T-helper 1 cell treated with Interleukin-12 subunit alpha and Interleukin-12 subunit beta and Interleukin-4 antibody, amounts not matched to agents 30 μg/mL and 1 μg/mL, for 36 hours (primary cell): ENCODE measurements around the gene FN1.
"Not testable (repeated sequence)": the region's sequence is repeated elsewhere in the genome, so short reads cannot be mapped to it uniquely, and the experiment has no call there.

Experiments
- H3K27ac Mint-ChIP-seq: one replicate; pipeline ENCODE4 v1.8.0; 2021; ENCODE audit warnings: mild to moderate bottlenecking, mixed read lengths
- H3K27me3 Mint-ChIP-seq: one replicate; pipeline ENCODE4 v1.8.0; 2021; ENCODE audit warnings: low read depth, mixed read lengths
- H3K36me3 Mint-ChIP-seq: one replicate; pipeline ENCODE4 v1.8.0; 2021; ENCODE audit warnings: low read depth, mixed read lengths
- H3K4me1 Mint-ChIP-seq: one replicate; pipeline ENCODE4 v1.8.0; 2021; ENCODE audit warnings: low read depth, mixed read lengths
- H3K4me3 Mint-ChIP-seq: one replicate; pipeline ENCODE4 v1.8.0; 2021; ENCODE audit warnings: mild to moderate bottlenecking, moderate library complexity, mixed read lengths
- H3K9me3 Mint-ChIP-seq: one replicate; pipeline ENCODE4 v1.8.0; 2021; ENCODE audit warnings: mixed read lengths

Gene FN1

GRCh38 chr2:215367662-215368492 is 68.0 kb downstream of the FN1 start:
- Mint-ChIP-seq H3K9me3 (no peaks in the 10 kb centered on the region), H3K27ac (no peak overlapping the region), H3K36me3 (peaks cover 16% of the 10 kb centered on the region), H3K4me3 (no peak overlapping the region), H3K27me3 (no peaks in the 10 kb centered on the region), H3K4me1 (no peaks in the 10 kb centered on the region)

GRCh38 chr2:215366440-215367032 is 69.3 kb downstream of the FN1 start:
- no peak overlapping the region for H3K4me3 Mint-ChIP-seq
- H3K4me1 Mint-ChIP-seq: no peaks in the 10 kb centered on the region
- no peaks in the 10 kb centered on the region for H3K9me3 Mint-ChIP-seq
- H3K27me3 Mint-ChIP-seq: no peaks in the 10 kb centered on the region
- peaks cover 13% of the 10 kb centered on the region for H3K36me3 Mint-ChIP-seq
- no peak overlapping the region for H3K27ac Mint-ChIP-seq

GRCh38 chr2:215365184-215365658 is 70.6 kb downstream of the FN1 start:
- Mint-ChIP-seq H3K9me3 (no peaks in the 10 kb centered on the region), H3K4me3 (no peak overlapping the region), H3K4me1 (no peaks in the 10 kb centered on the region), H3K27ac (no peak overlapping the region), H3K27me3 (no peaks in the 10 kb centered on the region), H3K36me3 (peaks cover 15% of the 10 kb centered on the region)

- Mint-ChIP-seq H3K4me3 (no peak overlapping the region), H3K27me3 (no peaks in the 10 kb centered on the region), H3K9me3 (no peaks in the 10 kb centered on the region), H3K4me1 (no peaks in the 10 kb centered on the region), H3K36me3 (peaks cover 15% of the 10 kb centered on the region), H3K27ac (no peak overlapping the region)
These were observed 71.4 kb downstream of the FN1 start for GRCh38 chr2:215364157-215365155.

- no peak overlapping the region for H3K4me3 Mint-ChIP-seq
- no peaks in the 10 kb centered on the region for H3K27me3 Mint-ChIP-seq
- no peak overlapping the region for H3K27ac Mint-ChIP-seq
- no peaks in the 10 kb centered on the region for H3K9me3 Mint-ChIP-seq
- H3K4me1 Mint-ChIP-seq: no peaks in the 10 kb centered on the region
- peaks cover 15% of the 10 kb centered on the region for H3K36me3 Mint-ChIP-seq
These were observed 72.3 kb downstream of the FN1 start for GRCh38 chr2:215363461-215364156.

GRCh38 chr2:215363039-215363438 is 72.8 kb downstream of the FN1 start:
- peaks cover 15% of the 10 kb centered on the region for H3K36me3 Mint-ChIP-seq
- H3K4me1 Mint-ChIP-seq: no peaks in the 10 kb centered on the region
- H3K27ac Mint-ChIP-seq: no peak overlapping the region
- H3K27me3 Mint-ChIP-seq: no peaks in the 10 kb centered on the region
- H3K4me3 Mint-ChIP-seq: no peak overlapping the region
- H3K9me3 Mint-ChIP-seq: no peaks in the 10 kb centered on the region

- H3K27ac Mint-ChIP-seq: no peak overlapping the region
- no peaks in the 10 kb centered on the region for H3K9me3 Mint-ChIP-seq
- H3K4me3 Mint-ChIP-seq: no peak overlapping the region
- H3K36me3 Mint-ChIP-seq: peaks cover 15% of the 10 kb centered on the region
- no peaks in the 10 kb centered on the region for H3K27me3 Mint-ChIP-seq
- H3K4me1 Mint-ChIP-seq: no peaks in the 10 kb centered on the region
These were observed 73.3 kb downstream of the FN1 start for GRCh38 chr2:215362562-215362904.

GRCh38 chr2:215361876-215362561 is 73.8 kb downstream of the FN1 start:
- H3K4me1 Mint-ChIP-seq: no peaks in the 10 kb centered on the region
- H3K27ac Mint-ChIP-seq: no peak overlapping the region
- H3K27me3 Mint-ChIP-seq: no peaks in the 10 kb centered on the region
- peaks cover 15% of the 10 kb centered on the region for H3K36me3 Mint-ChIP-seq
- no peaks in the 10 kb centered on the region for H3K9me3 Mint-ChIP-seq
- no peak overlapping the region for H3K4me3 Mint-ChIP-seq

GRCh38 chr2:215361211-215361875 is 74.5 kb downstream of the FN1 start:
- H3K4me3 Mint-ChIP-seq: no peak overlapping the region
- H3K27me3 Mint-ChIP-seq: no peaks in the 10 kb centered on the region
- H3K4me1 Mint-ChIP-seq: no peaks in the 10 kb centered on the region
- peaks cover 15% of the 10 kb centered on the region for H3K36me3 Mint-ChIP-seq
- H3K27ac Mint-ChIP-seq: no peak overlapping the region
- no peaks in the 10 kb centered on the region for H3K9me3 Mint-ChIP-seq

GRCh38 chr2:215360596-215360995 is 75.3 kb downstream of the FN1 start:
- Mint-ChIP-seq H3K4me1 (no peaks in the 10 kb centered on the region), H3K4me3 (no peak overlapping the region), H3K36me3 (peaks cover 15% of the 10 kb centered on the region), H3K27ac (no peak overlapping the region), H3K9me3 (no peaks in the 10 kb centered on the region), H3K27me3 (no peaks in the 10 kb centered on the region)

- H3K27ac Mint-ChIP-seq, H3K4me3 Mint-ChIP-seq, H3K4me1 Mint-ChIP-seq, H3K9me3 Mint-ChIP-seq, H3K27me3 Mint-ChIP-seq: not testable (repeated sequence)
- peaks cover 15% of the 10 kb centered on the region for H3K36me3 Mint-ChIP-seq
These were observed 75.8 kb downstream of the FN1 start for GRCh38 chr2:215360059-215360458.

GRCh38 chr2:215359576-215359922 is 76.3 kb downstream of the FN1 start:
- H3K36me3 Mint-ChIP-seq: peaks cover 15% of the 10 kb centered on the region
- no peak overlapping the region for H3K4me3 Mint-ChIP-seq
- no peaks in the 10 kb centered on the region for H3K27me3 Mint-ChIP-seq
- H3K27ac Mint-ChIP-seq: no peak overlapping the region
- H3K4me1 Mint-ChIP-seq: no peaks in the 10 kb centered on the region
- no peaks in the 10 kb centered on the region for H3K9me3 Mint-ChIP-seq

- no peaks in the 10 kb centered on the region for H3K4me1 Mint-ChIP-seq
- no peak overlapping the region for H3K4me3 Mint-ChIP-seq
- peaks cover 17% of the 10 kb centered on the region for H3K36me3 Mint-ChIP-seq
- H3K27ac Mint-ChIP-seq: no peak overlapping the region
- no peaks in the 10 kb centered on the region for H3K9me3 Mint-ChIP-seq
- no peaks in the 10 kb centered on the region for H3K27me3 Mint-ChIP-seq
These were observed 76.8 kb downstream of the FN1 start for GRCh38 chr2:215358891-215359575.
